ENCODE measurements around the gene FNDC3B.

Gene FNDC3B

GRCh38 chr3:172154768-172155664, 115.6 kb downstream of the FNDC3B start:
- WGBS (ENCODE audit: insufficient coverage) = 100% methylated on average over 3 of the region's 6 CpGs
- CTCF ChIA-PET = interaction anchor here (0.9 to 1.9 kb wide), 3 partner anchors 13 to 23 kb away, joined by 3 to 5 read pairs (median 4); no protein-coding TSS in a partner anchor
- no peak overlapping the region for H3K27ac ChIP-seq (ENCODE audit: insufficient read depth in 1 of 2, low read depth in 1 of 2, low read length in 2 of 2, poor library complexity in 1 of 2, severe bottlenecking in 2 of 2)

GRCh38 chr3:172155897-172156585, 116.7 kb downstream of the FNDC3B start:
- Histone ChIP-seq H3K4me3 (ENCODE audit: control insufficient read depth in 1 of 7, extremely low read depth in 1 of 7, insufficient read depth in 4 of 7, low read depth in 2 of 7, low read length in 6 of 7) (no peak overlapping the region), H3K4me1 (ENCODE audit: control extremely low read depth in 1 of 4, control insufficient read depth in 4 of 4, insufficient read depth in 4 of 4, low read length in 3 of 4) (peaks cover 10 to 52% (median 30%) of the 10 kb centered on the region in 4 experiments), H3K27me3 (replicated peaks in 2 of 5; ENCODE audit: control insufficient read depth in 4 of 5, insufficient read depth in 5 of 5, low read length in 4 of 5) (no peaks in the 10 kb centered on the region), H3K9me3 (ENCODE audit: control extremely low read depth in 1 of 5, control insufficient read depth in 4 of 5, insufficient read depth in 2 of 5, low read depth in 1 of 5, low read length in 4 of 5) (no peaks in the 10 kb centered on the region), H3K27ac (ENCODE audit: insufficient read depth in 1 of 2, low read depth in 1 of 2, low read length in 2 of 2, poor library complexity in 1 of 2, severe bottlenecking in 2 of 2) (no peak overlapping the region), H3K36me3 (ENCODE audit: control insufficient read depth in 4 of 4, insufficient read depth in 4 of 4, low read length in 3 of 4) (peaks cover 0 to 13% (median 0%) of the 10 kb centered on the region in 4 experiments)
- no peak for DNase-seq
- ChIA-PET CTCF (interaction anchor here (1.9 kb wide), 1 partner anchor 24 kb away, joined by 4 read pairs; no protein-coding TSS in a partner anchor), POLR2A (no interaction called here)
- 95% methylated on average over 5 of the region's 8 CpGs for WGBS (ENCODE audit: insufficient coverage)

More at GRCh38 chr3:172154768-172155664, 115.6 kb downstream of the FNDC3B start:
- DNase-seq = no peak
- Histone ChIP-seq H3K9me3 (ENCODE audit: control extremely low read depth in 1 of 5, control insufficient read depth in 4 of 5, insufficient read depth in 2 of 5, low read depth in 1 of 5, low read length in 4 of 5) (no peaks in the 10 kb centered on the region), H3K27me3 (replicated peaks in 2 of 5; ENCODE audit: control insufficient read depth in 4 of 5, insufficient read depth in 5 of 5, low read length in 4 of 5) (no peaks in the 10 kb centered on the region), H3K4me3 (ENCODE audit: control insufficient read depth in 1 of 7, extremely low read depth in 1 of 7, insufficient read depth in 4 of 7, low read depth in 2 of 7, low read length in 6 of 7) (no peak overlapping the region), H3K4me1 (ENCODE audit: control extremely low read depth in 1 of 4, control insufficient read depth in 4 of 4, insufficient read depth in 4 of 4, low read length in 3 of 4) (peaks cover 8 to 48% (median 26%) of the 10 kb centered on the region in 4 experiments), H3K36me3 (ENCODE audit: control insufficient read depth in 4 of 4, insufficient read depth in 4 of 4, low read length in 3 of 4) (peaks cover 0 to 13% (median 0%) of the 10 kb centered on the region in 4 experiments)
- POLR2A ChIA-PET = interaction anchor here (0.6 kb wide), 1 partner anchor 63 kb away, joined by 3 read pairs; no protein-coding TSS in a partner anchor

- ChIA-PET POLR2A (no interaction called here), CTCF (interaction anchor here (1.9 kb wide), 1 partner anchor 25 kb away, joined by 4 read pairs; no protein-coding TSS in a partner anchor)
- Histone ChIP-seq H3K4me1 (ENCODE audit: control extremely low read depth in 1 of 4, control insufficient read depth in 4 of 4, insufficient read depth in 4 of 4, low read length in 3 of 4) (peaks cover 10 to 51% (median 30%) of the 10 kb centered on the region in 4 experiments), H3K27ac (ENCODE audit: insufficient read depth in 1 of 2, low read depth in 1 of 2, low read length in 2 of 2, poor library complexity in 1 of 2, severe bottlenecking in 2 of 2) (no peak overlapping the region), H3K9me3 (ENCODE audit: control extremely low read depth in 1 of 5, control insufficient read depth in 4 of 5, insufficient read depth in 2 of 5, low read depth in 1 of 5, low read length in 4 of 5) (no peaks in the 10 kb centered on the region), H3K27me3 (replicated peaks in 2 of 5; ENCODE audit: control insufficient read depth in 4 of 5, insufficient read depth in 5 of 5, low read length in 4 of 5) (no peaks in the 10 kb centered on the region), H3K4me3 (ENCODE audit: control insufficient read depth in 1 of 7, extremely low read depth in 1 of 7, insufficient read depth in 4 of 7, low read depth in 2 of 7, low read length in 6 of 7) (no peak overlapping the region), H3K36me3 (ENCODE audit: control insufficient read depth in 4 of 4, insufficient read depth in 4 of 4, low read length in 3 of 4) (peaks cover 0 to 17% (median 0%) of the 10 kb centered on the region in 4 experiments)
- DNase-seq = no peak
- 100% methylated on average over 2 of the region's 5 CpGs for WGBS (ENCODE audit: insufficient coverage)
Observed at GRCh38 chr3:172156586-172156955, 117.2 kb downstream of the FNDC3B start.

- ChIA-PET POLR2A (no interaction called here), CTCF (no interaction called here)
- Histone ChIP-seq H3K4me1 (ENCODE audit: control extremely low read depth in 1 of 4, control insufficient read depth in 4 of 4, insufficient read depth in 4 of 4, low read length in 3 of 4) (peaks cover 4 to 40% (median 24%) of the 10 kb centered on the region in 4 experiments), H3K27ac (ENCODE audit: insufficient read depth in 1 of 2, low read depth in 1 of 2, low read length in 2 of 2, poor library complexity in 1 of 2, severe bottlenecking in 2 of 2) (no peak overlapping the region), H3K27me3 (replicated peaks in 2 of 5; ENCODE audit: control insufficient read depth in 4 of 5, insufficient read depth in 5 of 5, low read length in 4 of 5) (no peaks in the 10 kb centered on the region), H3K9me3 (ENCODE audit: control extremely low read depth in 1 of 5, control insufficient read depth in 4 of 5, insufficient read depth in 2 of 5, low read depth in 1 of 5, low read length in 4 of 5) (no peaks in the 10 kb centered on the region), H3K36me3 (ENCODE audit: control insufficient read depth in 4 of 4, insufficient read depth in 4 of 4, low read length in 3 of 4) (peaks cover 0 to 19% (median 0%) of the 10 kb centered on the region in 4 experiments), H3K4me3 (ENCODE audit: control insufficient read depth in 1 of 7, extremely low read depth in 1 of 7, insufficient read depth in 4 of 7, low read depth in 2 of 7, low read length in 6 of 7) (no peak overlapping the region)
- no peak for DNase-seq
- WGBS (ENCODE audit: insufficient coverage) = 100% methylated on average over 2 of the region's 3 CpGs
Observed at GRCh38 chr3:172157564-172158258, 118.3 kb downstream of the FNDC3B start.

- Histone ChIP-seq H3K36me3 (ENCODE audit: control insufficient read depth in 4 of 4, insufficient read depth in 4 of 4, low read length in 3 of 4) (peaks cover 0 to 17% (median 0%) of the 10 kb centered on the region in 4 experiments), H3K27ac (ENCODE audit: insufficient read depth in 1 of 2, low read depth in 1 of 2, low read length in 2 of 2, poor library complexity in 1 of 2, severe bottlenecking in 2 of 2) (no peak overlapping the region), H3K27me3 (replicated peaks in 2 of 5; ENCODE audit: control insufficient read depth in 4 of 5, insufficient read depth in 5 of 5, low read length in 4 of 5) (no peaks in the 10 kb centered on the region), H3K4me1 (ENCODE audit: control extremely low read depth in 1 of 4, control insufficient read depth in 4 of 4, insufficient read depth in 4 of 4, low read length in 3 of 4) (peaks cover 3 to 30% (median 14%) of the 10 kb centered on the region in 4 experiments), H3K9me3 (ENCODE audit: control extremely low read depth in 1 of 5, control insufficient read depth in 4 of 5, insufficient read depth in 2 of 5, low read depth in 1 of 5, low read length in 4 of 5) (no peaks in the 10 kb centered on the region), H3K4me3 (ENCODE audit: control insufficient read depth in 1 of 7, extremely low read depth in 1 of 7, insufficient read depth in 4 of 7, low read depth in 2 of 7, low read length in 6 of 7) (no peak overlapping the region)
- no CpG with 5 or more reads among the region's 4 CpGs for WGBS (ENCODE audit: insufficient coverage)
- DNase-seq = no peak
- ChIA-PET CTCF (no interaction called here), POLR2A (no interaction called here)
Observed at GRCh38 chr3:172158741-172159140, 119.4 kb downstream of the FNDC3B start.

- no peak overlapping the region for H3K4me3 ChIP-seq (ENCODE audit: control insufficient read depth in 1 of 7, extremely low read depth in 1 of 7, insufficient read depth in 4 of 7, low read depth in 2 of 7, low read length in 6 of 7)
- ChIA-PET CTCF (interaction anchor here (0.9 kb wide), 1 partner anchor 112 kb away, joined by 3 read pairs; no protein-coding TSS in a partner anchor), POLR2A (no interaction called here)
- WGBS (ENCODE audit: insufficient coverage) = no CpG with 5 or more reads among the region's 1 CpG
- peaks cover 3 to 25% (median 12%) of the 10 kb centered on the region in 4 experiments for H3K4me1 ChIP-seq (ENCODE audit: control extremely low read depth in 1 of 4, control insufficient read depth in 4 of 4, insufficient read depth in 4 of 4, low read length in 3 of 4)
- H3K9me3 ChIP-seq (ENCODE audit: control extremely low read depth in 1 of 5, control insufficient read depth in 4 of 5, insufficient read depth in 2 of 5, low read depth in 1 of 5, low read length in 4 of 5) = no peaks in the 10 kb centered on the region
- H3K27me3 ChIP-seq (replicated peaks in 2 of 5; ENCODE audit: control insufficient read depth in 4 of 5, insufficient read depth in 5 of 5, low read length in 4 of 5) = no peaks in the 10 kb centered on the region
- peaks cover 0 to 16% (median 0%) of the 10 kb centered on the region in 4 experiments for H3K36me3 ChIP-seq (ENCODE audit: control insufficient read depth in 4 of 4, insufficient read depth in 4 of 4, low read length in 3 of 4)
- DNase-seq = no peak
- no peak overlapping the region for H3K27ac ChIP-seq (ENCODE audit: insufficient read depth in 1 of 2, low read depth in 1 of 2, low read length in 2 of 2, poor library complexity in 1 of 2, severe bottlenecking in 2 of 2)
Observed at GRCh38 chr3:172159376-172159775, 120.0 kb downstream of the FNDC3B start.
